Suprapubic skin (tissue), 3 donors: ENCODE measurements around the gene CTNNA3.

Experiments
- CTCF ChIP-seq, 2 donors: fragments of 200-600 bp in 1 of 2; fragments of 450-650 bp in 1 of 2; sonication (generic) in 1 of 2; IDR thresholded peaks; one replicate each; pipeline ENCODE4 v1.5.1; 2016 to 2019; ENCODE audit warnings: antibody characterized with exemption in 2 of 2, mild to moderate bottlenecking in 1 of 2, moderate library complexity in 1 of 2
- POLR2A ChIP-seq, 2 donors: fragments of 450-650 bp; IDR thresholded peaks; one replicate each; pipeline ENCODE4 v1.6.1; 2017; ENCODE audit warnings: antibody characterized with exemption in 2 of 2, mild to moderate bottlenecking in 2 of 2, moderate library complexity in 2 of 2

- TF ChIP-seq CTCF (IDR thresholded peaks at IDR 0.05) (no peak), POLR2A (IDR thresholded peaks at IDR 0.05) (no peak)
Measured at GRCh38 chr10:66982792-66983474, 713.1 kb downstream of the CTNNA3 start.
